GM12892 (cell line): Measurements from ENCODE around the gene DST.
A peak's percentile ranks its signal among the peaks of the same experiment; 100 is the strongest.
"Not testable (repeated sequence)": the region's sequence is repeated elsewhere in the genome, so short reads cannot be mapped to it uniquely, and the experiment has no call there.

Experiments used
- DNase-seq: peaks from one replicate; pipeline ENCODE4 v3.0.0; 2011; ENCODE audit not compliant: insufficient read length
- FAIRE-seq: peaks from 2 replicates; lab custom pipeline; 2011; peaks lifted over from hg19 to GRCh38; lab: Jason Lieb, UNC
- POLR2A ChIP-seq: IDR thresholded peaks from 2 replicates; pipeline ENCODE4 v1.6.1; 2011; ENCODE audit warnings: low read depth, low read length, control low read depth
- POLR2AphosphoS5 ChIP-seq: IDR thresholded peaks from 2 replicates; pipeline ENCODE4 v1.6.1; 2011; ENCODE audit warnings: low read depth, low read length, control low read depth
- TAF1 ChIP-seq: IDR thresholded peaks from 2 replicates; pipeline ENCODE4 v1.6.1; 2011; ENCODE audit warnings: low read depth, mild to moderate bottlenecking, control low read depth, low read length, borderline replicate concordance

The DST gene

DNA sequence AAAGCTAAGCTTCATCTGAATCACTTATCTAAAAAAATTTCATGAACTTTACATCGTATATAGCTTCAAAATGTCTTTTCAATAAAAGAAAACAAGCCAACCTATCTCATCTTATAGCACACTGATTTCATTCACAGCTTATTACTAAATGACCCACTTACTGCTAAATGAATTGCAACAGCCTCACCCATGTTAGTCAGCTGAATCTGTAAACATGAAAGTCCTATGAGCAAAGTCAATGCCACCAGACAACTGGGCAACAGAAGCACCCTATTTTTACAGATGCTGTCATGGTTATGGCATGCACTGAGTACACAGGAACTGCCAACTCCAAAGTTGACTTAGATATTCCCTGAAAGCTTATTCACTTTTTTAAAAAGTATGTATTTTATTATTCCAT, 41.2 kb upstream of the DST start:
- TF ChIP-seq POLR2AphosphoS5 (no peak), TAF1 (no peak), POLR2A (no peak)
- DNase-seq = no peak
- no peak for FAIRE-seq

- FAIRE-seq (no peak), DNase-seq (no peak)
- TF ChIP-seq POLR2AphosphoS5 = no peak
Observed at GRCh38 chr6:56682635-56683034, 39.9 kb upstream of the DST start.

DNA sequence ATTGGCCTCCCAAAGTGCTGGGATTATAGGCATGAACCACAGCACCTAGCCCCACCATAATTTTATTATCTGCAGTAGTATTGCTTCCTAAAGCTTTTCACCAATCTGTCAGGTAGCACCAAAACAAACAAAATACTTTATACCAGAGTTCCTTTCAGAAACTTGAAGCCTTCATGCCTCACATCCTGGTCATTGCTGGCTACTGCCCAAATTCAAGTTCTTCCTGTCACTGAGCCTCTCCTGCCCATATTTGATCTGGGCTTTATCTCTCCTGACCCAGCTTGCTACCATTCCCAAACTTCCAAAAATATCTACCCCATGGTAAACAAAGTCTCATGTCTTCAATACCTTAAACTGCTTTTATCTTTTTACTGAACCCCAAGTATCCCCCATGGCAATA, 34.9 kb upstream of the DST start:
- no peak for TF ChIP-seq POLR2AphosphoS5
- no peak for TF ChIP-seq POLR2A
- no peak for TF ChIP-seq TAF1
- FAIRE-seq (no peak), DNase-seq (no peak)

DNA sequence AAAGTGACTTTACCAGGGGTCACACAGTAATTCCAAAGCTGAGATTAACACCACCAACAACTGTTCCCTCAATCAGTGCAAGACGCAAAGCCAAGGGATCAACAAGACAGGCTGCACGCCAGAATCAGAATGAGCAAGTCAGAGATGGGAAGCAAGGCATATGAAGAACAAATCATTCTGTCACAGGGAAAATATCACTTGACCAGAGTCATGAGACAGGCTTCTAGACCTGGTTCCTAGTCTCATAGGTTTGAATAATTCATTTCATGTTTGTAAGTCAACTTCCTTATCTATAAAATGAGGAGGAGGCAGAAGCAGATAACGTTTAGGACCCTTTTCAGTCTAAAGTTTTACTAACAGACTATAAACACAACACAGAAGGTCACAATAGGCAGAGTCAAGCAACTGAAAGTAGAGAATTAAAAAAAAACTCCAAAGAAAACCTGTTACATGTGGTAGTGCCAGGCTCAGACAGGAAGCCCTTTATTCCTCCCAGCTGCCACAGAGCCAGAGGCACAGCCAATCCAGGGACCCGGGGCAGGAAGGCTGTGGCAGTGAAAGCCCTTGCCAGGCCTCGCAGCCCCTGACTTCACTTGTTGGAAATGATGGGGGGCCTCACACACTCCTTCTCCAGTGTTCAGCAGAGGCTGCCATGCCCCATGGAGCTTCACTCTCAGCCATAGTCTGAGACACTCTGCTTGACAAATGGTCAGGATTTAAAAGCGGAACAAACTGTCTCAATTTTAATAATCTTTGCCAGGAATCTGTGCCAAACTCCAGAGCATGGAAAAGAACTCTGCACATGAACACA, 29.2 kb upstream of the DST start:
- peak; percentile 33 for FAIRE-seq

GRCh38 chr6:56671160-56671559, 28.5 kb upstream of the DST start:
- DNase-seq (no peak), FAIRE-seq (no peak)
- TF ChIP-seq POLR2AphosphoS5 (no peak), POLR2A (no peak), TAF1 (no peak)

More for the DNA sequence above, 29.2 kb upstream of the DST start:
- DNase-seq = no peak
- no peak for TF ChIP-seq TAF1
- no peak for TF ChIP-seq POLR2A
- TF ChIP-seq POLR2AphosphoS5 = no peak

DNA sequence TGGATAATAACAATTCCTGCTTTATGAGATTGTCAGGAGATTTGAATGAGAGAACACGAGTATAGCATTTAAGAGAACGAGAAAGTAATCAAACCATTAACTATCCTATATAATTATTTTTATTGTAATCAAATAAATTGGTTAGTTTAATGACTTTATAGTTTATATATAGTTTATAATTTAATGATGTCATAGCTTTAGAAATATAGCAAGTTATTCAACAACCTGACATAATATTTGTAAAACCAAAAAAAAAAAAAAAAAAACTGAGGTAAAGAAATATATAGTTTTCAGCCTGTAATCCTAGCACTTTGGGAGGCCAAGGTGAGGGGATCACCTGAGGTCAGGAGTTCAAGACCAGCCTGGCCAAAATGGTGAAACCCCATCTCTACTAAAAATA, 26.4 kb upstream of the DST start:
- no peak for FAIRE-seq
- DNase-seq = no peak
- TF ChIP-seq TAF1 = no peak
- TF ChIP-seq POLR2A = no peak
- TF ChIP-seq POLR2AphosphoS5 = no peak

DNA sequence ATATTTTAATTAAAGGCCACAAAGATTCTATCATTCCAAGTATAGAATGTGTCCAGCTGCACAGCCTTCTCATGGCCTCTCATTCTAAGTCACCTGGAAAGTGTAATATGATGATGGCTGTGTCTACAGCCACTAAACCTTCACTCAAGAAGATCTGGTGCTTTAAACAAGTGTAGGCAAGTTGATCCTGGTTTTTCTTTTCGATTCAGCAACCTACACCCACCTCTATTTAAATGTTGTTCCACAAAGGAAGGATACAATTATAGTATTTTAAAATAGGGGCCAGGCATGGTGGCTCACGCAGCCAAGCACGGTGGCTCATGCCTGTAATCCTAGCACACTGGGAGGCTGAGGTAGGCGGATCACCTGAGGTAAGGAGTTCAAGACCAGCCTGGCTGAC, 25.5 kb upstream of the DST start:
- TF ChIP-seq POLR2AphosphoS5 (no peak), TAF1 (no peak), POLR2A (no peak)
- DNase-seq (no peak), FAIRE-seq (no peak)

- DNase-seq (no peak), FAIRE-seq (no peak)
- no peak for TF ChIP-seq TAF1
- no peak for TF ChIP-seq POLR2A
Observed at GRCh38 chr6:56667336-56667735, 24.6 kb upstream of the DST start.

DNA sequence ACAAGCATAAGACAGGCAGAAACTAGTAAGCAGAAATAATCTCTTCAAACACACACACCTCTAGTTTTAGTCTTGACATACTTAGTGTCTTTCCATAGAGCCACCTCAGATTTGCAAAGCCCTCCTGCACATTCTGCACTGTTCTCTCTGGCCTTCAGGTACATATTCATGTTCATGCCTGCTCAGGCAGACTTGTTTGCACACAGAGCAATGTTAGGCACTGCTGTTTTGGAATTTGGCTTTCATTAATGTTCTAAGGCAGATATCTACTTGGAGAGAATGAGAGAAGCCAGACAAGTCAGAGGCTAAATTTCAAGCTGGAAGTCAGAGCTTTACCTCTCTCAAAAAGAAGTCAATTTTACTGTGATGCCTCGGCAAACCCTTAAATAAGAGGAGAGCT, 21.3 kb upstream of the DST start:
- DNase-seq (no peak), FAIRE-seq (no peak)
- TF ChIP-seq TAF1 (no peak), POLR2AphosphoS5 (no peak), POLR2A (no peak)

DNA sequence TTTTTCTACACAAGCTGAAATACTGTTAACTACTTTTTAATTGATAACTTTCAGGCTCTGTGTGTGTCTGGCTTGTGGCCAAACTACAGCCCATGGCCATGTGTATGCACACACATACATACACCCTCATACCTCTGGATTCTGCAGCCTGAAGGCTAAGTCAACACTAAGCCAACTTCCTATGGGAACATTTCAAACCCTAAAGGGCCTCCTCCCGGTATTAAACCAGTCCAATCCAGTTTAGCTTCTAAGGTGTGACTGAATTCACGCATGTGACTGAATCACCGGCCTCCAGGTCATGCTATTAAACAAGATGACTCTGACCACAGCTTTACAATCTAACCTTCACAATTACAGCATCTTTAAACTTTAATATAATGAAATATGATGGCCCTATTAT, 20.7 kb upstream of the DST start:
- FAIRE-seq (no peak), DNase-seq (no peak)
- TF ChIP-seq POLR2A (no peak), POLR2AphosphoS5 (no peak), TAF1 (no peak)

GRCh38 chr6:56661338-56661737, 18.6 kb upstream of the DST start:
- not testable (repeated sequence) for DNase-seq, FAIRE-seq

DNA sequence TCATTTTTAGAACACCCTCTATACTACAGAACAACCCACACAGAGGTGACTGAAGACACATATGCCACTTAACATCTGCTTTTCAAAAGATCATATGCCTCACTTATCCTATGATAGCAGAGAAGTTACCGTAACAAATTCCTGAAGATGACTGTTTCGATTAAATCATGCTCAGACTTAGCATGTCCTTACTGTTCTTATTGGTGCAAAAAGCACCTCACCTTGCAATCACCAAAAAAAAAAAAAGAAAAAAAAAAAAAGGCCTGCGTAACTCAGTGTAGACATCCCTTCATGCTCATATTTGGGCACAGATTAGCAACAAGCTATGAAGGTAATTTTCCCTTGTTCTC, 17.7 kb upstream of the DST start:
- FAIRE-seq = no peak
- TF ChIP-seq POLR2A = no peak
- no peak for TF ChIP-seq TAF1
- TF ChIP-seq POLR2AphosphoS5 = no peak

More for the DNA sequence above, 17.7 kb upstream of the DST start:
- no peak for DNase-seq
